ENCODE data around the gene SPATS2.

DNA sequence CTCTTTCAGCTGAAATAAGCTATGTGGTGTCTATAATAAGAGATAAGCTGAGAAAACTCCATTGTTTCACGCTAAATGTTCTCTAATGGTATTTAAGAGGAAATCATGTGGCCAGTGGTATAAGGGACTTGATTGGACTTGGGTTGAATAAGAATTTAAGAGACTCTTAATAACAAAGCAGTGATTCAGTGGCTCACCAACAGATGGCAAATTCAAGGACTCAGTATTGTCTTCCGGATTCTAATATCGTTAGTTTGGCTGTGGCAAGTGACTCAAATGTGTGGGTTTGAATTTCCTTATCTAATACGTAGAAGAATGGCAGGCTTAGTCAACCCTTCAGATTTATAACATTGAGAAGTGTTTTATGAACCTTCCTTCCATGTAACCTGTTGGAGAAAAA, 122.5 kb downstream of the SPATS2 start:
- TF ChIP-seq, protein P1, sequence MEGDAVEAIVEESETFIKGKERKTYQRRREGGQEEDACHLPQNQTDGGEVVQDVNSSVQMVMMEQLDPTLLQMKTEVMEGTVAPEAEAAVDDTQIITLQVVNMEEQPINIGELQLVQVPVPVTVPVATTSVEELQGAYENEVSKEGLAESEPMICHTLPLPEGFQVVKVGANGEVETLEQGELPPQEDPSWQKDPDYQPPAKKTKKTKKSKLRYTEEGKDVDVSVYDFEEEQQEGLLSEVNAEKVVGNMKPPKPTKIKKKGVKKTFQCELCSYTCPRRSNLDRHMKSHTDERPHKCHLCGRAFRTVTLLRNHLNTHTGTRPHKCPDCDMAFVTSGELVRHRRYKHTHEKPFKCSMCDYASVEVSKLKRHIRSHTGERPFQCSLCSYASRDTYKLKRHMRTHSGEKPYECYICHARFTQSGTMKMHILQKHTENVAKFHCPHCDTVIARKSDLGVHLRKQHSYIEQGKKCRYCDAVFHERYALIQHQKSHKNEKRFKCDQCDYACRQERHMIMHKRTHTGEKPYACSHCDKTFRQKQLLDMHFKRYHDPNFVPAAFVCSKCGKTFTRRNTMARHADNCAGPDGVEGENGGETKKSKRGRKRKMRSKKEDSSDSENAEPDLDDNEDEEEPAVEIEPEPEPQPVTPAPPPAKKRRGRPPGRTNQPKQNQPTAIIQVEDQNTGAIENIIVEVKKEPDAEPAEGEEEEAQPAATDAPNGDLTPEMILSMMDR (IDR thresholded peaks at IDR 0.05 in 2 of 3, conservative IDR thresholded peaks at IDR 0.05 in 1 of 3; ENCODE audit: borderline replicate concordance in 1 of 3, insufficient read depth in 1 of 3, low read depth in 2 of 3, low read length in 2 of 3): no peak
- no peak for TF ChIP-seq TCF7L2 (IDR thresholded peaks at IDR 0.05; ENCODE audit: borderline replicate concordance, extremely low read depth, insufficient read depth, insufficient read length)
- peak; percentile 52; the same call in 1 of the 2 replicates for TF ChIP-seq SP1 (IDR thresholded peaks at IDR 0.05; ENCODE audit: low read depth)
- TF ChIP-seq POLR2A (IDR thresholded peaks at IDR 0.05; ENCODE audit: borderline replicate concordance, extremely low read depth, insufficient read depth, insufficient read length): no peak
- no peak for TF ChIP-seq EZH2 (IDR thresholded peaks at IDR 0.05)
- peak; percentile 28; the same call in 1 of the 2 replicates for TF ChIP-seq RAD21 (IDR thresholded peaks at IDR 0.05; ENCODE audit: low read depth)
- no peak for TF ChIP-seq CEBPB (IDR thresholded peaks at IDR 0.05; ENCODE audit: low read depth)
- TF ChIP-seq SRF (IDR thresholded peaks at IDR 0.05; ENCODE audit: low read depth): no peak
- TF ChIP-seq ELF1 (IDR thresholded peaks at IDR 0.05; ENCODE audit: borderline replicate concordance, low read depth): peak; percentile 46; the same call in 1 of the 2 replicates
- no peak for TF ChIP-seq YY1 (IDR thresholded peaks at IDR 0.05; ENCODE audit: extremely low read depth, insufficient replicate concordance, low read depth, low read length)
